NCI-H446 (cell line): ENCODE results near the gene SLC16A10.
"Not testable (repeated sequence)": the region's sequence is repeated elsewhere in the genome, so short reads cannot be mapped to it uniquely, and the experiment has no call there.

ENCODE experiments used
- DNase-seq, 2 experiments: peaks; one replicate each; lab custom pipeline; 2025; lab: John Stamatoyannopoulos, UW

Gene SLC16A10

GRCh38 chr6:111086685-111087084 lies 618 bp upstream of the SLC16A10 start:
- DNase-seq, result no peak

- DNase-seq, result peak in 1 of 2 experiments; percentile 18
Observed at GRCh38 chr6:111087871-111088667, 766 bp downstream of the SLC16A10 start.

DNA sequence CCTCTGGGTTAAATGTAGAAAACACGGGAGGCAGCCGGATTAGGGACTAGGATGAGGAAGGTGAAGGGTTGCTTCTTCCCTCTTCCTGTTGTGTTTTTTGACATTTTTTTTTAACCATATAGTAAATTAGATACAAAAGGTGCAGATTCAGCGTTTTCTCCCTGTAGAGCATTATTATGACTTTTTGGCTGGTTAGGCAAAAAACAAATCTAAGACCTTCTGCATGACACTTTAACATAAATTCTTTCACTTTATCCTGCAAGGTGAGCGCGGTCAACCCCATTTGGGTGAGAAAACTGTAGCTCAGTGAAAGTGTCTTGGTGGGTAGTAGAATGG lies 1.3 kb downstream of the SLC16A10 start:
- no peak for DNase-seq

- no peak for DNase-seq
Observed at GRCh38 chr6:111090766-111091165, 3.5 kb downstream of the SLC16A10 start.

DNA sequence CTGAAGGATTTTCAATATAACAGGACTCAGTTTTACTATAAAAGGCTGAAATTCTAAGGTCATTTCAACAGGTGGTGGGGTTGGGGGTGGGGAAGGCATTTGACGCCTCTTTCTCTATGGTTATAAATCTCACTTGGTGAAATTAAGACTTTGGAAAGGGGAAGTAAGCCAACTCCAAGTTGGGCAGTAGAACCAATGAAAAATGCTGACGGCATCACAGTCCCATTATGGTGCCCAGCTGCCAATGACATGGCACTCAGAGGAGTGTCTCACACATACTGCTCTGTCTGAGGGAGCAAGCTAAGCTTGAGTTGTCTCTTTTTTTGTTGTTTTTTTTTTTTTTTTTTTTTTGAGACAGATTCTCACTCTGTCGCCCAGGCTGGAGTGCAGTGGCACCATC lies 4.7 kb downstream of the SLC16A10 start:
- DNase-seq, result no peak

DNA sequence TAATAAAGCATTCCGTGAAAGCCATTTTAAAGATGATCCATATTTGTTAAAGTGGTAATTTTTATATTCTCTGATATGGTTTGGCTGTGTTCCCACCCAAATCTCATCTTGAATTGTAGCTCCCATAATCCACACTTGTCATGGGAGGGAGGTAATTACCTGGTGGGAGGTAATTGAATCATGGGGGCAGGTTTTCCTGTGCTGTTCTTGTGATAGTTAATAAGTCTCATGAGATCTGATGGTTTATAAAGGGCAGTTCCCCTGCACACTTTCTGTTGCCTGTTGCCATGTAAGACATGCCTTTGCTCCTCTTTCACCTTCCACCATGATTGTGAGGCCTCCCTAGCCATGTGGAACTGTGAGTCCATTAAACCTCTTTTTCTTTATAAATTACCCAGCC lies 8.2 kb downstream of the SLC16A10 start:
- not testable (repeated sequence) for DNase-seq

DNA sequence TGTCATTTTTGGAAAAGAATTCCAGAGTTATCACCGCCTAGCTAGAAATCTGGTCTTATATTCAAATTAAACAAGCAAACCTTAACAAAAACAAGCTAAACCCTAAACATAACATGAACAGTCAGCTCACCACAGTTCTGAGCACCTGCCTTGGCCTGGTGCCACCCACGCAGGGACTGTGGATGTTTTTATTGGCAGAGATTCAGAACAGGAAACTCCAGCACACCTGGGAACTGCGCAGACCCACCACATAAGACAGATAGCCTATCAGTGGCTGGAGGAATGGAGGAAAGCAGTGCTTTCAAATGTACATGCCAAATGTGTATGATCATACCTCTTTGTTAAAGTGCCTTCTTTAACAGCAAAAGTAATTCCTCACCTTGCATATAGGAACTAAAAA lies 8.9 kb downstream of the SLC16A10 start:
- DNase-seq, result no peak

- no peak for DNase-seq
Observed at GRCh38 chr6:111098597-111098996, 11.3 kb downstream of the SLC16A10 start.

GRCh38 chr6:111101987-111102386 lies 14.7 kb downstream of the SLC16A10 start:
- DNase-seq, result no peak

- peak in 1 of 2 experiments; percentile 23 for DNase-seq
Observed at GRCh38 chr6:111105578-111105977, 18.3 kb downstream of the SLC16A10 start.

GRCh38 chr6:111107589-111107988 lies 20.3 kb downstream of the SLC16A10 start:
- DNase-seq, result no peak

DNA sequence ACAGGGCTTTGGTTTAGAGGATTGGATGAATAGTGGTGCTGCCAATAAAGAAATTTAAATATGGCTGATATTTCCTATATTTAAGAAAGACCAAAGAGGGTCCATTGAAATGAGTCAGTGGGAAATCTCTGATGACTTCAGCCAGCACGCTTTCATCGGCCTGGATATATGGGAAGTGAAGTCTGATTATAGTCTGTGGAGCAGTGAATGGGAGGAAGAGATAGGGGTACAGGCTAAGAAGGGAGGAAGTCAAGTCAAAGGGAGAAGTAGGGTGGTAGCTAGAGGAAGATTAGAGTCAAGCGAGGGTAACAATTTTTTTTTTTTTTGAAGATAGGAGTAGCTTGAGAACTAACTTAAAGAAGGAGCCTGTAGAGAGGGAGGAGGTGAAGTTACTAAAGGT lies 22.7 kb downstream of the SLC16A10 start:
- no peak for DNase-seq

GRCh38 chr6:111113336-111114086 lies 26.2 kb downstream of the SLC16A10 start:
- peak; percentile 36 to 72 for DNase-seq

GRCh38 chr6:111114087-111114443 lies 26.8 kb downstream of the SLC16A10 start:
- no peak for DNase-seq

GRCh38 chr6:111114482-111114881 lies 27.2 kb downstream of the SLC16A10 start:
- no peak for DNase-seq

DNA sequence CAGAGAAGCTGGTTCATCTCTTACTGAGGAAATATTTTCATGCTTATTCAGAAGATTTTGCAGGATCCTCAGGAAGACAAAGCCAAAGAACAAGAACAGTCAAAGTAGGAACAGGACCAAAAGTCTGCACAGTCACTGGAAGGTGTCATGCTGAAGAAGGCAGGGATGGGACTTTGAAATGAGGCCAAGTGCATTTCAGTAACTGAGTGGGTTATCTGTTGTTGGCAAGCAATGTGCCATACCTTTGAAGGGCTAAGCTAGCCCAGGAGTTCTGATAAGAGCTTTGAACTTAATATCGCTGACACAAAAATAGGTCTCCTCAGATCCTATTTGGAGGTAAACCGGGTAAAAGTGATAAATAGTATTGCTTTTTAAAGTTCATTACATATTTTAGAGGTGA lies 31.5 kb downstream of the SLC16A10 start:
- DNase-seq, result no peak

DNA sequence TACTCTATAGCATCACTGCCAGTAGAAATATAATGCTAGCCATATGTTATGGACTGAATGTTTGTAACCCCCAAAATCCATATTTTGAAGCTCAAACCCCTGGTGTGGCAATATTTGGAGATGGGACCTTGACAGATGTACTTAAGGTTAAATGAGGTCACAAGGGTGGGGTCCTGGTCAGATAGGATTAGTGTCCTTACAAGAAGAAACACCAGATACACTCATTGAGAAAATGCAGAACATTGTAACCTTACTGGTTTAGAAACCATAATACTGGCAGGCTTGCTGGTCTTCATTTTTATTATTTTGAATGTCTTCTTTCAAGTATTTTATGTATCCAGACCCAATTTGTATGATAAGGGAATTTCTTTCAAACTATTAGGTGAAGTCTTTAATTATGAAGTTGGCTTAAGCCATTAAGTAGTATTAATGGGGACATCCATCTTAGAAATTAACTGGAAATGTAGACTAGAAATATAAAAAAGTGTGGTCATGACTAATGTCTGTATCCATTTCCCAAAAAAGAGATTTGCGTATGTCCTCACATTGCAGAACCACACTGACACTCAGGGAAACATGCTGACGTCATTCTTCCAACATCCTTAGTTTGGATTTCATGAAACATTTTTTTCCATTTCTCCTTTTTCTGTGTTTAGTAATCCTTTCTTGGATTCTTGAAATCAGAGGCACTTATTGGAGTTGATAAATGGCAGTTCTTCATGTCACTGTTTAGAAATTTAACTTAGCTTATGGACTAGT lies 32.4 kb downstream of the SLC16A10 start:
- no peak for DNase-seq

GRCh38 chr6:111121789-111122350 lies 34.6 kb downstream of the SLC16A10 start:
- no peak for DNase-seq

DNA sequence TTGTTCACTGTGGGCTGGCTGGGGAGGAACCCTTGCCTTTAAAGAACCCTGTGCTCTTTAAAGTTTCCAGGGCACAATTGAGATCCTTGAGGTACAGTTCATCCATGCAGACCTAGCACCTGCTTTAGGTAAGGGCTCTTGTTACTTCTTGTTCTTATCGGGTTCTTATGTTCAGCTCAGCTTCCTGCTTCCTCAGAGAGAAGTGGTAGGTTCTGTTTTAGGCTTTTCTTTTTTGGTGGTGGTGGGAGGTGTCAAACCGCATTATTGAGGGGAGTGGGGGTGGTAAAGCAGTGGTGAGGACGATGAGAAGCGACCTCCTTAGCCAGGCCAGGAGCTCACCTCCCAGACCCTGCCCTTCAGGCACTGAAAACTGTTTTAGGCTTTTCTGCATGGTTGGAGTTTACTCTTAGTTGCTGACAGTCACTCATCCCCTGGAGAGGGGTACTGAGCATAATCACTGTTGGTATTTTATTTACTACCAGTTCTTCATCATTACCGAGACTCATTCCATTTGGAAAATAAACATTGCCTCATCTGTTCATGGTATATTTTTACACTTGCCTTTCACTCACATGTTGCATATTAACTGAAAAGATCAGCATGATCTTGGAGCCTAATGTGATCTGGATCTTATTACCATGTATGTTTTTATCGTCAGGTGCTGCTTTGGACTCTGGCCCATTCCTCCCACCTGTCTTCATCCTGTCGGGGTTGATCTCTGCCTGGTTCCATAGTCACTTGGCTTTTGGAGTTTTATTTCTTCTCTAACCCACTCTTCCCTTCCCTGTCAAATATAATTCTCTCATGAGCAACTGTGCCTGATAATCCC lies 35.4 kb downstream of the SLC16A10 start:
- DNase-seq, result no peak

DNA sequence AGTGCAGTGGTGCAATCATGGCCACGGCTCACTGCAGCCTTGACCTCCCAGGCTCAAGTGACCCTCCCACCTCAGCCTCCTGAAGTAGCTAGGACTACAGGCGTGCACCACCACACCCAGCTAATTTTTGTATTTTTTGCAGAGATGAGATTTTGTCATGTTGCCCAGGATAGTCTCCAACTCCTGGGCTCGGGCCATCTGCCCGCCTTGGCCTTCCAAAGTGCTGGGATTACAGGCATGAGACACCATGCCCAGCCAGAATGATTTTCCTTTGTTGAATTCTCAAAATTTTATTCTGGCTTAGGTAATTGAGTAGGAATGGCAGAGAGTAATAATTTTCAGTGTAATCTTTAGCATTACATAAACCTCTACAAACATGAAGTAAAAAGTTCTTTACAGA lies 37.1 kb downstream of the SLC16A10 start:
- DNase-seq, result peak; percentile 83 to 87

- DNase-seq, result peak; percentile 85 to 95
Observed at GRCh38 chr6:111129013-111129412, 41.7 kb downstream of the SLC16A10 start.

DNA sequence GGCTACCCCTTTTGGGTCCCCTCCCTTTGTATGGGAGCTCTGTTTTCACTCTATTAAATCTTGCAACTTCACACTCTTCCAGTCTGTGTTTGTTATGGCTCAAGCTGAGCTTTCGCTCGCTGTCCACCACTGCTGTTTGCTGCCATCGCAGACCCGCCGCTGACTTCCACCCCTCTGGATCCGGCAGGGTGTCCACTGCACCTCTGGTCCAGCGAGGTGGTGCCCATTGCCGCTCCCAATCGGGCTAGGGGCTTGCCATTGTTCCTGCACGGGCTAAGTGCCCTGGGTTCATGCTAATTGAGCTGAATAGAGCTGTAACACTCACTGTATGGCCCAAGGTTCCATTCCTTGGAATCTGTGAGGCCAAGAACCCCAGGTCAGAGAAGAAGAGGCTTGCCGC lies 43.7 kb downstream of the SLC16A10 start:
- DNase-seq, result not testable (repeated sequence)
